Ovary (tissue), 9 donors: Measurements from ENCODE around the gene RAPH1. TPM values are rescaled to one million over a fixed set of nuclear protein-coding genes. Genes with fewer than 3 reads are reported as not detected.

Experiments used
- DNase-seq, 5 donors: peaks; one replicate each; pipeline ENCODE4 v3.0.0-alpha.2; 2019 to 2020
- H3K27ac ChIP-seq, 2 donors: fragments of 200-600 bp; one replicate each; pipeline versions ENCODE4 v1.5.1 to v1.8.0; 2019 to 2022
- H3K27me3 ChIP-seq: fragments of 200-600 bp; one replicate; pipeline ENCODE4 v1.8.0; 2022
- H3K36me3 ChIP-seq: fragments of 200-600 bp; sonication (generic); one replicate; pipeline ENCODE4 v1.5.1; 2019
- H3K4me1 ChIP-seq: one replicate; pipeline ENCODE4 v1.8.1; 2013; ENCODE audit warnings: mild to moderate bottlenecking, moderate library complexity; ENCODE audit not compliant: insufficient read depth
- H3K4me3 ChIP-seq: fragments of 200-600 bp; sonication (generic); one replicate; pipeline ENCODE4 v1.5.1; 2017
- H3K9me3 ChIP-seq, 2 donors: fragments of 200-600 bp in 1 of 2; sonication (generic) in 1 of 2; one replicate each; pipeline versions ENCODE4 v1.5.1 to v1.8.1; 2013 to 2019; ENCODE audit warnings: mild to moderate bottlenecking in 1 of 2, moderate library complexity in 1 of 2
- CTCF ChIP-seq, 3 donors: fragments of 450-650 bp in 2 of 3; fragments of 200-600 bp in 1 of 3; IDR thresholded peaks; one replicate each; pipeline versions ENCODE4 v1.5.1 to v1.8.0; 2016 to 2022; ENCODE audit warnings: antibody characterized with exemption in 3 of 3, mild to moderate bottlenecking in 1 of 3
- EP300 ChIP-seq: sonication (generic); formaldehyde crosslinking; IDR thresholded peaks from one replicate; pipeline ENCODE4 v1.6.1; 2017; ENCODE audit warnings: antibody characterized with exemption
- POLR2A ChIP-seq: fragments of 450-650 bp; IDR thresholded peaks from one replicate; pipeline ENCODE4 v1.6.1; 2017; ENCODE audit warnings: antibody characterized with exemption, mild to moderate bottlenecking, moderate library complexity
- WGBS, 3 donors: extraction: QIAGEN DNeasy Blood & Tissue Kit in 1 of 3; methylation state at CpG; one replicate each; pipeline versions ENCODE4 v1.1.5 to v1.1.7; 2013 to 2017; 5-methylcytosine and 5-hydroxymethylcytosine counted together
- intact Hi-C, 4 donors: fragments of 100-400 bp; cut with DNase I; formaldehyde crosslinking; loops; one replicate each; pipeline versions ENCODE4 v1.11.0 to v1.15.1; 2022 to 2023
- polyA plus RNA-seq, 2 donors: library from polyadenylated mRNA; stranded (reverse); fragments of 200-250 nt in 1 of 2; fragments of 350-450 nt in 1 of 2; fragmentation: Illumina TruSeq in 1 of 2; extraction: RNeasy Lipid Tissue Mini Kit (QIAGEN cat#74804) in 1 of 2; gene quantifications; one replicate each; pipeline ENCODE4 v1.2.3, GENCODE V29; 2013 to 2014
- total RNA-seq, 7 donors: library from RNA; depleted of rRNA in 2 of 7; stranded (reverse); fragments of >200 nt in 2 of 7; fragmentation: NEBNext Ultra II Directional in 3 of 7; extraction: Animal tissue kit (Norgen Biotek cat#: 25700) in 3 of 7; gene quantifications; one replicate each; pipeline versions ENCODE4 v1.1.0 to v1.2.4, GENCODE V29; 2016 to 2023
- donor health status: DM: no; HTN: no; CAD: no; lungs with moderate emphysema.
- donor health status: DM: no; HTN: no; CAD: no.
- donor health status: Bipolar disorder and iron deficiency.
- donor health status: DM: yes; HTN: yes; CAD: no.
- donor health status: DM: no; HTN: no; CAD: no.
- donor health status: DM: yes; HTN: yes; CAD: no.

The RAPH1 gene
- total and polyA plus RNA-seq, 9 donors, result 2.7 to 23.5 (median 10.5) TPM

- Histone ChIP-seq H3K27me3 (no peaks in the 10 kb centered on the region), H3K9me3 (no peaks in the 10 kb centered on the region), H3K4me3 (no peak overlapping the region), H3K27ac (no peak overlapping the region), H3K4me1 (no peaks in the 10 kb centered on the region), H3K36me3 (no peaks in the 10 kb centered on the region)
- 44 to 52% (median 46%) methylated on average over 2 of the region's 2 CpGs for WGBS, 3 donors
- DNase-seq, result no peak
- no peak for TF ChIP-seq EP300
- TF ChIP-seq CTCF (IDR thresholded peaks at IDR 0.05), result no peak
- no peak for TF ChIP-seq POLR2A
- intact Hi-C loops, result no loop called here
These were observed 173.6 kb downstream of the RAPH1 start for GRCh38 chr2:203361495-203361894.

DNA sequence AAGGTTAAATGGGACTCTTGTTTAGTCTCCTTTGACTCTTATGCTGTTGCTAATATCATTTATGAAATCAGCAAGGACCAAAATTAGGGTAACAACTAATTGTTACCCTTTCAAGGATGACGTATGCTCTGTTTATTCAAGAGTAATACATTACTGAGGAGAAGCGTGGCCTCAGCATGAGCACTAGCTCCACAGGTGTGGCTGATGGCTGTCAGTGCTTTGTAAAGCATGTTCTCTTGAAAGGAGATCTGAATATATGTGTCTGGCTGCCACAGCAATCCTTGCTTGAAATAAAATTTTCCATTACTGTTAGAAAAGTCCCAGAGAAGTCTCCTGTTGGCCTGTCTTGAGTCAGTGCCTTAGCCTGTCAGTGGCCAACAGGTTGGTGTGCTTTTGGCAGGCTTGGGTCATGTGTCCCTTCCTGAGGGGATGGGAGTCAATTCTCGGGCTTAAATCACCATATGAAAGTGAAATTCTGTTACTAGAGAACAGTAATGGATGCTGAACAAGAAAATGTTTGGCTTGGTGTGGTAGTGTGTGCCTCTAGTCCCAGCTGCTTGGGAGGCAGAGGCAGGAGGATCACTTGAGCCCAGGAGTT lies 174.2 kb downstream of the RAPH1 start:
- Histone ChIP-seq H3K36me3 (no peaks in the 10 kb centered on the region), H3K9me3 (no peaks in the 10 kb centered on the region), H3K27me3 (no peaks in the 10 kb centered on the region), H3K27ac (no peak overlapping the region), H3K4me3 (no peak overlapping the region), H3K4me1 (no peaks in the 10 kb centered on the region)
- TF ChIP-seq CTCF (IDR thresholded peaks at IDR 0.05) (no peak), EP300 (no peak), POLR2A (no peak)
- intact Hi-C loops, result no loop called here
- no peak for DNase-seq
- 89 to 93% (median 91%) methylated on average over 3 of the region's 3 CpGs for WGBS, 3 donors

DNA sequence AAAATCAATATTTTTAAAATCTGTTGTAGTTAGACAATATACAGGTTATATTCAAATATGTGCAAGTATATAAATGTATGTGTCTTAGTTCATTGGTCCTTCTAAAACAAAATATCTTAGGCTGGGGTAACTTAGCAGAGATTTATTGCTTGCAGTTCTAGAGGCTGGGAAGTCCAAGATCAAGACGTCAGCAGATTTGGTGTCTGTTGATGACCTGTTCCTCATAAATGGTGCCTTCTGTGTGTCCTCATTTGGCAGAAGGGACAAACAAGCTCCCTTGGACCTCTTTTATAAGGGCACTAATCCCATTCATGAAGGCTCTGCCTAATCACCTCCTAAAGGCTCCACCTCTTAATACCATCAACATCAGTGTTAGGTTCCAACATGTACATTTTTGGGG lies 175.7 kb downstream of the RAPH1 start:
- Histone ChIP-seq H3K27me3 (no peaks in the 10 kb centered on the region), H3K36me3 (no peaks in the 10 kb centered on the region), H3K9me3 (no peaks in the 10 kb centered on the region), H3K27ac (no peak overlapping the region), H3K4me3 (no peak overlapping the region), H3K4me1 (no peaks in the 10 kb centered on the region)
- DNase-seq, result no peak
- intact Hi-C loops, result no loop called here
- no peak for TF ChIP-seq POLR2A
- no peak for TF ChIP-seq CTCF (IDR thresholded peaks at IDR 0.05)
- no peak for TF ChIP-seq EP300
- WGBS, 3 donors, result 85 to 97% (median 92%) methylated on average over 1 of the region's 1 CpG

DNA sequence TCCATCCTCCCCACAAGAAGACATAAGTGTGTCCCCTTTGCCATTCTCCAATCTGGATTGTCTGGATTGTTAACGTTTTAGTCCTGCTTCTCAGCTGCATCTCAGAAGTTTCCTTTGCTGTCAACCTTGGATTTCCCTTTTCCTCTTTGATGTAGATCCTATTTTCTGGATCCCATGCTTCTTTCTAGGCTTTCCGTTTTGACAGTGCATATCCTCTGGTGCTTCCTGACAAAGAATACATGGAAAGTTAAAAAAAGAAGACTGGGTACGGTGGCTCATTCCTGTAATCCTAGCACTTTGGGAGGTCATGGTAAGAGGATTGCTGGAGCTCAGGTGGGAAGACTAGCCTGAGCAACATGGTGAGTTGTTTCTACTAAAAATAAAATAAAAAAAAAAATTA lies 180.1 kb downstream of the RAPH1 start:
- H3K27me3 ChIP-seq, result no peaks in the 10 kb centered on the region
- WGBS, 3 donors, result 73 to 79% (median 78%) methylated on average over 3 of the region's 3 CpGs
- no peak overlapping the region for H3K4me3 ChIP-seq
- intact Hi-C loops, result no loop called here
- H3K27ac ChIP-seq, result no peak overlapping the region
- no peak for DNase-seq
- no peak for TF ChIP-seq POLR2A
- TF ChIP-seq EP300, result no peak
- no peak for TF ChIP-seq CTCF (IDR thresholded peaks at IDR 0.05)
- H3K36me3 ChIP-seq, result no peaks in the 10 kb centered on the region
- no peaks in the 10 kb centered on the region for H3K9me3 ChIP-seq
- peaks cover 1% of the 10 kb centered on the region for H3K4me1 ChIP-seq
